HepG2 (cell line): ENCODE measurements around the gene TMEM80. TPM values are rescaled to one million over a fixed set of nuclear protein-coding genes. Genes with fewer than 3 reads are reported as not detected.

Experiments used
- ATF7-NPFF ChIP-seq: sonication (generic); formaldehyde crosslinking; IDR thresholded peaks from 2 replicates; pipeline ENCODE4 v1.8.1; 2023; ENCODE audit warnings: mild to moderate bottlenecking, low read depth, missing genetic modification reagents, moderate library complexity
- BCL6 ChIP-seq: IDR thresholded peaks from 2 replicates; pipeline ENCODE4 v1.6.1; 2016; ENCODE audit warnings: missing genetic modification reagents, missing compliant biosample characterization
- BORCS8-MEF2B ChIP-seq: sonication (generic); formaldehyde crosslinking; IDR thresholded peaks from 2 replicates; pipeline ENCODE4 v1.8.0; 2022; ENCODE audit warnings: mild to moderate bottlenecking, missing genetic modification reagents
- CENPT ChIP-seq: sonication (generic); formaldehyde crosslinking; IDR thresholded peaks from 2 replicates; pipeline ENCODE4 v1.8.0; 2022; ENCODE audit warnings: low read depth, mild to moderate bottlenecking, moderate library complexity, missing genetic modification reagents
- E2F5 ChIP-seq: sonication (generic); formaldehyde crosslinking; conservative IDR thresholded peaks from 2 replicates; pipeline ENCODE4 v1.4.0; 2020; ENCODE audit warnings: missing genetic modification reagents
- HDAC2 ChIP-seq: sonication (generic); formaldehyde crosslinking; IDR thresholded peaks from 2 replicates; pipeline ENCODE4 v1.4.0; 2020; ENCODE audit warnings: missing genetic modification reagents
- MED13 ChIP-seq: sonication (generic); formaldehyde crosslinking; IDR thresholded peaks from 2 replicates; pipeline ENCODE4 v1.5.0; 2020; ENCODE audit warnings: missing genetic modification reagents
- PLRG1 ChIP-seq: fragments of 450-650 bp; conservative IDR thresholded peaks from 2 replicates; pipeline ENCODE4 v1.6.1; 2016
- RAD21 ChIP-seq: fragments of 450-650 bp; formaldehyde crosslinking; IDR thresholded peaks from 2 replicates; pipeline ENCODE4 v1.5.0; 2020; ENCODE audit warnings: mild to moderate bottlenecking
- SALL1 ChIP-seq: sonication (generic); formaldehyde crosslinking; IDR thresholded peaks from 2 replicates; pipeline ENCODE4 v1.8.0; 2022; ENCODE audit warnings: mild to moderate bottlenecking, missing genetic modification reagents
- SRSF1 ChIP-seq: fragments of 200-400 bp; formaldehyde crosslinking; optimal IDR thresholded peaks from 2 replicates; pipeline ENCODE3; 2017; ENCODE audit warnings: mild to moderate bottlenecking, low read depth, low read length, moderate library complexity
- ZBTB37 ChIP-seq: sonication (generic); formaldehyde crosslinking; IDR thresholded peaks from 2 replicates; pipeline ENCODE4 v1.4.0; 2020; ENCODE audit warnings: mild to moderate bottlenecking, missing genetic modification reagents
- ZEB1 ChIP-seq: IDR thresholded peaks from 2 replicates; pipeline ENCODE4 v1.6.1; 2012; ENCODE audit warnings: mild to moderate bottlenecking, low read depth, inconsistent platforms; ENCODE audit not compliant: insufficient replicate concordance
- ZNF12 ChIP-seq: sonication (generic); formaldehyde crosslinking; IDR thresholded peaks from 2 replicates; pipeline ENCODE4 v1.5.0; 2020; ENCODE audit warnings: missing genetic modification reagents
- ZNF17 ChIP-seq: sonication (generic); formaldehyde crosslinking; IDR thresholded peaks from 2 replicates; pipeline ENCODE4 v1.5.0; 2020; ENCODE audit warnings: mild to moderate bottlenecking, missing genetic modification reagents
- ZNF317 ChIP-seq: sonication (generic); formaldehyde crosslinking; IDR thresholded peaks from 2 replicates; pipeline ENCODE4 v1.5.0; 2020; ENCODE audit warnings: mild to moderate bottlenecking, missing genetic modification reagents
- ZNF746 ChIP-seq: sonication (generic); formaldehyde crosslinking; IDR thresholded peaks from 2 replicates; pipeline ENCODE4 v1.8.0; 2022; ENCODE audit warnings: mild to moderate bottlenecking, missing genetic modification reagents
- ZNF776 ChIP-seq: sonication (generic); formaldehyde crosslinking; IDR thresholded peaks from 2 replicates; pipeline ENCODE4 v1.4.0; 2020; ENCODE audit warnings: mild to moderate bottlenecking, missing genetic modification reagents
- ZNF781 ChIP-seq: sonication (generic); formaldehyde crosslinking; IDR thresholded peaks from 2 replicates; pipeline ENCODE4 v1.5.1; 2020; ENCODE audit warnings: borderline replicate concordance, mild to moderate bottlenecking, missing genetic modification reagents; ENCODE audit errors: not compliant biosample characterization
- ZNF790 ChIP-seq: sonication (generic); formaldehyde crosslinking; IDR thresholded peaks from 2 replicates; pipeline ENCODE4 v1.8.0; 2022; ENCODE audit warnings: missing genetic modification reagents, mild to moderate bottlenecking, borderline replicate concordance
- polyA plus RNA-seq, 8 experiments: library from polyadenylated mRNA; depleted of rRNA in 3 of 8; stranded (reverse) in 7 of 8; unstranded in 1 of 8; fragments of >200 nt; fragmentation: Illumina TruSeq in 4 of 8; extraction: Trizol in 4 of 8; gene quantifications; 2 replicates each; pipeline versions ENCODE4 v1.2.1 to v1.2.3, GENCODE V29; 2011 to 2016; ENCODE audit warnings: low read depth in 4 of 8, missing spikeins in 1 of 8, mixed read lengths in 1 of 8; ENCODE audit not compliant: insufficient read depth in 1 of 8
- total RNA-seq, 5 experiments: library from RNA; depleted of rRNA; stranded (reverse); fragments of >200 nt; fragmentation: Illumina TruSeq; extraction: Trizol; gene quantifications; 2 replicates each; pipeline ENCODE4 v1.2.3, GENCODE V29; 2016; ENCODE audit warnings: low read depth in 1 of 5
- TF ChIP-seq, protein P1 (sequence below): sonication (generic); formaldehyde crosslinking; IDR thresholded peaks from 2 replicates; pipeline ENCODE4 v1.4.0; 2020; ENCODE audit warnings: missing genetic modification reagents
- TF ChIP-seq, protein P2 (sequence below): sonication (generic); formaldehyde crosslinking; conservative IDR thresholded peaks from 2 replicates; pipeline ENCODE4 v1.4.0; 2020; ENCODE audit warnings: mild to moderate bottlenecking, missing genetic modification reagents, moderate library complexity
- TF ChIP-seq, protein P3 (sequence below): IDR thresholded peaks from 2 replicates; pipeline ENCODE4 v1.6.1; 2016; ENCODE audit warnings: missing genetic modification reagents, missing compliant biosample characterization

The TMEM80 gene
- total and polyA plus RNA-seq, 2 of the 13 experiments (the other 11 are each of a cell fraction or from before 2014, with no cell fraction given), result 5.6 to 17.1 TPM

GRCh38 chr11:694563-695287 is 891 bp upstream of the TMEM80 start, which contains the start of gene DEAF1 (continued):
- TF ChIP-seq, protein P1, sequence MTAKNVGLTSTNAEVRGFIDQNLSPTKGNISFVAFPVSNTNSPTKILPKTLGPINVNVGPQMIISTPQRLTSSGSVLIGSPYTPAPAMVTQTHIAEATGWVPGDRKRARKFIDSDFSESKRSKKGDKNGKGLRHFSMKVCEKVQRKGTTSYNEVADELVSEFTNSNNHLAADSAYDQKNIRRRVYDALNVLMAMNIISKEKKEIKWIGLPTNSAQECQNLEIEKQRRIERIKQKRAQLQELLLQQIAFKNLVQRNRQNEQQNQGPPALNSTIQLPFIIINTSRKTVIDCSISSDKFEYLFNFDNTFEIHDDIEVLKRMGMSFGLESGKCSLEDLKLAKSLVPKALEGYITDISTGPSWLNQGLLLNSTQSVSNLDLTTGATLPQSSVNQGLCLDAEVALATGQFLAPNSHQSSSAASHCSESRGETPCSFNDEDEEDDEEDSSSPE (CRISPR knock-in tag), result 0 out of 2 replicates have a peak, but pooled peaks have one; percentile 30
- TF ChIP-seq E2F5 (0 out of 2 replicates have a peak, but pooled peaks have one; percentile 35), CENPT (CRISPR knock-in tag) (0 out of 2 replicates have a peak, but pooled peaks have one; percentile 56), BCL6 (CRISPR knock-in tag) (no peak), ZBTB37 (CRISPR knock-in tag) (no peak), ZNF317 (CRISPR knock-in tag) (no peak), ZEB1 (peak; percentile 20), ZNF781 (no peak), SRSF1 (no peak), ZNF790 (CRISPR knock-in tag) (no peak), ATF7-NPFF (CRISPR knock-in tag) (peak; percentile 64; the same call in 1 of the 2 replicates), PLRG1 (no peak), SALL1 (peak; percentile 68), ZNF776 (CRISPR knock-in tag) (peak; percentile 57; the same call in 1 of the 2 replicates), HDAC2 (CRISPR knock-in tag) (no peak), ZNF746 (CRISPR knock-in tag) (no peak), ZNF17 (CRISPR knock-in tag) (no peak), RAD21 (CRISPR knock-in tag) (peak; percentile 57), MED13 (CRISPR knock-in tag) (no peak), ZNF12 (CRISPR knock-in tag) (no peak), BORCS8-MEF2B (CRISPR knock-in tag) (0 out of 2 replicates have a peak, but pooled peaks have one; percentile 20)
- TF ChIP-seq, protein P2, sequence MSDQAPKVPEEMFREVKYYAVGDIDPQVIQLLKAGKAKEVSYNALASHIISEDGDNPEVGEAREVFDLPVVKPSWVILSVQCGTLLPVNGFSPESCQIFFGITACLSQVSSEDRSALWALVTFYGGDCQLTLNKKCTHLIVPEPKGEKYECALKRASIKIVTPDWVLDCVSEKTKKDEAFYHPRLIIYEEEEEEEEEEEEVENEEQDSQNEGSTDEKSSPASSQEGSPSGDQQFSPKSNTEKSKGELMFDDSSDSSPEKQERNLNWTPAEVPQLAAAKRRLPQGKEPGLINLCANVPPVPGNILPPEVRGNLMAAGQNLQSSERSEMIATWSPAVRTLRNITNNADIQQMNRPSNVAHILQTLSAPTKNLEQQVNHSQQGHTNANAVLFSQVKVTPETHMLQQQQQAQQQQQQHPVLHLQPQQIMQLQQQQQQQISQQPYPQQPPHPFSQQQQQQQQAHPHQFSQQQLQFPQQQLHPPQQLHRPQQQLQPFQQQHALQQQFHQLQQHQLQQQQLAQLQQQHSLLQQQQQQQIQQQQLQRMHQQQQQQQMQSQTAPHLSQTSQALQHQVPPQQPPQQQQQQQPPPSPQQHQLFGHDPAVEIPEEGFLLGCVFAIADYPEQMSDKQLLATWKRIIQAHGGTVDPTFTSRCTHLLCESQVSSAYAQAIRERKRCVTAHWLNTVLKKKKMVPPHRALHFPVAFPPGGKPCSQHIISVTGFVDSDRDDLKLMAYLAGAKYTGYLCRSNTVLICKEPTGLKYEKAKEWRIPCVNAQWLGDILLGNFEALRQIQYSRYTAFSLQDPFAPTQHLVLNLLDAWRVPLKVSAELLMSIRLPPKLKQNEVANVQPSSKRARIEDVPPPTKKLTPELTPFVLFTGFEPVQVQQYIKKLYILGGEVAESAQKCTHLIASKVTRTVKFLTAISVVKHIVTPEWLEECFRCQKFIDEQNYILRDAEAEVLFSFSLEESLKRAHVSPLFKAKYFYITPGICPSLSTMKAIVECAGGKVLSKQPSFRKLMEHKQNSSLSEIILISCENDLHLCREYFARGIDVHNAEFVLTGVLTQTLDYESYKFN (CRISPR knock-in tag), result no peak
- TF ChIP-seq, protein P3, sequence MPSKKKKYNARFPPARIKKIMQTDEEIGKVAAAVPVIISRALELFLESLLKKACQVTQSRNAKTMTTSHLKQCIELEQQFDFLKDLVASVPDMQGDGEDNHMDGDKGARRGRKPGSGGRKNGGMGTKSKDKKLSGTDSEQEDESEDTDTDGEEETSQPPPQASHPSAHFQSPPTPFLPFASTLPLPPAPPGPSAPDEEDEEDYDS (CRISPR knock-in tag), result no peak
